CD8-positive, alpha-beta memory T cell (primary cell): ENCODE results near the gene TFR2. TPM values are rescaled to one million over a fixed set of nuclear protein-coding genes. Genes with fewer than 3 reads are reported as not detected.

Experiments
- CTCF ChIA-PET: fragments of 350-600 bp; sonication (Branson Sonifier 250); formaldehyde crosslinking; loops from one replicate; lab custom pipeline; 2021; ENCODE audit warnings: antibody characterized with exemption; lab: Charles Lee
- POLR2A ChIA-PET: fragments of 350-600 bp; sonication (Branson Sonifier 250); formaldehyde crosslinking; loops from one replicate; lab custom pipeline; 2021; ENCODE audit warnings: antibody characterized with exemption; lab: Charles Lee
- DNase-seq, 5 donors: peaks; one replicate each; pipeline versions ENCODE4 v3.0.0 to v3.0.0-alpha.2; 2020 to 2022; ENCODE audit warnings: mixed read lengths in 1 of 5
- H3K27ac ChIP-seq: one replicate; pipeline ENCODE4 v1.7.0; 2013; ENCODE audit warnings: low read depth, mild to moderate bottlenecking, low read length, moderate library complexity
- H3K27me3 ChIP-seq: 2 replicates; pipeline ENCODE4 v1.7.0; 2013; ENCODE audit warnings: low read length, mild to moderate bottlenecking; ENCODE audit not compliant: insufficient read depth, poor library complexity, severe bottlenecking
- H3K36me3 ChIP-seq: 2 replicates; pipeline ENCODE4 v1.7.0; 2013; ENCODE audit warnings: mild to moderate bottlenecking, low read length, moderate library complexity; ENCODE audit not compliant: insufficient read depth
- H3K4me1 ChIP-seq: 2 replicates; pipeline ENCODE4 v1.7.0; 2013; ENCODE audit warnings: mild to moderate bottlenecking, low read length, moderate library complexity; ENCODE audit not compliant: insufficient read depth
- H3K4me3 ChIP-seq: 2 replicates; pipeline ENCODE4 v1.7.0; 2013; ENCODE audit warnings: mild to moderate bottlenecking, low read length
- H3K9me3 ChIP-seq: 2 replicates; pipeline ENCODE4 v1.7.0; 2013; ENCODE audit warnings: mild to moderate bottlenecking, low read length
- H3K27ac Mint-ChIP-seq, 8 donors: one replicate each; pipeline ENCODE4 v1.8.0; 2020 to 2021; ENCODE audit warnings: mixed read lengths in 8 of 8, mild to moderate bottlenecking in 6 of 8, inconsistent platforms in 3 of 8, moderate library complexity in 3 of 8
- H3K27me3 Mint-ChIP-seq, 2 donors: one replicate each; pipeline ENCODE4 v1.8.0; 2020 to 2021; ENCODE audit warnings: mixed read lengths in 2 of 2, mild to moderate bottlenecking in 1 of 2, moderate library complexity in 1 of 2
- H3K36me3 Mint-ChIP-seq, 3 donors: one replicate each; pipeline ENCODE4 v1.8.0; 2020 to 2021; ENCODE audit warnings: mixed read lengths in 3 of 3, inconsistent platforms in 1 of 3, mild to moderate bottlenecking in 1 of 3
- H3K4me1 Mint-ChIP-seq, 3 donors: one replicate each; pipeline ENCODE4 v1.8.0; 2020 to 2021; ENCODE audit warnings: mixed read lengths in 3 of 3, inconsistent platforms in 1 of 3, mild to moderate bottlenecking in 1 of 3
- H3K4me3 Mint-ChIP-seq, 7 donors: one replicate each; pipeline ENCODE4 v1.8.0; 2020 to 2021; ENCODE audit warnings: mixed read lengths in 7 of 7, mild to moderate bottlenecking in 6 of 7, moderate library complexity in 4 of 7, inconsistent platforms in 2 of 7
- H3K9me3 Mint-ChIP-seq, 5 donors: one replicate each; pipeline ENCODE4 v1.8.0; 2020 to 2022; ENCODE audit warnings: mixed read lengths in 5 of 5, mild to moderate bottlenecking in 3 of 5, moderate library complexity in 2 of 5, inconsistent platforms in 1 of 5
- polyA plus RNA-seq: library from polyadenylated mRNA; unstranded; fragments of 300-500 nt; fragmentation: Illumina TruSeq; gene quantifications from one replicate; pipeline ENCODE4 v1.2.3, GENCODE V29; 2021
- total RNA-seq, 2 experiments: library from RNA; stranded (reverse); gene quantifications; one replicate each; pipeline ENCODE4 v1.2.3, GENCODE V29; 2021

The TFR2 gene
- total and polyA plus RNA-seq, 3 experiments from 2014 or later, result 2.7 to 17.7 (median 14.6) TPM

- peak within 1 kb of the TSS; percentile 92 for H3K27ac ChIP-seq
- no peaks in the 10 kb centered on the region for H3K9me3 ChIP-seq
- Mint-ChIP-seq H3K9me3 (no peaks in the 10 kb centered on the region), H3K27ac (peak within 1 kb of the TSS; percentile 85 to 99 (median 95)), H3K4me1 (peaks cover 30 to 53% (median 31%) of the 10 kb centered on the region in 3 donors), H3K36me3 (peaks cover 0 to 24% (median 0%) of the 10 kb centered on the region in 3 donors), H3K27me3 (peaks cover 6 to 7% of the 10 kb centered on the region in 2 donors), H3K4me3 (peak within 1 kb of the TSS; percentile 91 to 99 (median 98))
- no peaks in the 10 kb centered on the region for H3K27me3 ChIP-seq
- peak in 4 of 5 donors; percentile 62 to 74 (median 68) for DNase-seq
- H3K36me3 ChIP-seq, result peaks cover 19% of the 10 kb centered on the region
- ChIA-PET CTCF (interaction anchor here (0.9 to 9.5 kb wide), 29 partner anchors 8 to 157 kb away, joined by 3 to 133 read pairs (median 5); partner anchors contain the start of genes AGFG2, GNB2, MEPCE and MOSPD3), POLR2A (interaction anchor here (0.6 to 6.0 kb wide), 31 partner anchors 8 to 1081 kb away, joined by 3 to 42 read pairs (median 6); partner anchors contain the start of genes AGFG2, GNB2, LAMTOR4 and MEPCE)
- H3K4me3 ChIP-seq, result peak within 1 kb of the TSS; percentile 87
- peaks cover 48% of the 10 kb centered on the region for H3K4me1 ChIP-seq
Measured at GRCh38 chr7:100585511-100586265, 55.7 kb downstream of the TFR2 start, which contains the start of gene LRCH4. TSS of gene LRCH4 (minus strand) at chr7:100586129. CDS start at chr7:100586100, 29 bp downstream.

GRCh38 chr7:100584683-100585510 lies 56.5 kb downstream of the TFR2 start:
- H3K4me3 ChIP-seq, result peak overlapping the region; percentile 87
- H3K27me3 ChIP-seq, result no peaks in the 10 kb centered on the region
- no peaks in the 10 kb centered on the region for H3K9me3 ChIP-seq
- Mint-ChIP-seq H3K27me3 (peaks cover 0 to 5% of the 10 kb centered on the region in 2 donors), H3K4me3 (peak overlapping the region; percentile 91 to 99 (median 98)), H3K27ac (peak overlapping the region; percentile 85 to 99 (median 95)), H3K9me3 (no peaks in the 10 kb centered on the region), H3K4me1 (peaks cover 30 to 53% (median 31%) of the 10 kb centered on the region in 3 donors), H3K36me3 (peaks cover 0 to 24% (median 0%) of the 10 kb centered on the region in 3 donors)
- H3K36me3 ChIP-seq, result peaks cover 27% of the 10 kb centered on the region
- H3K4me1 ChIP-seq, result peaks cover 54% of the 10 kb centered on the region
- no peak for DNase-seq
- H3K27ac ChIP-seq, result peak overlapping the region; percentile 92
- POLR2A ChIA-PET, result interaction anchor here (0.6 to 6.0 kb wide), 22 partner anchors 7 to 156 kb away, joined by 3 to 42 read pairs (median 8); partner anchors contain the start of genes AGFG2, MEPCE, MOSPD3 and POP7
- CTCF ChIA-PET, result interaction anchor here (0.6 to 9.5 kb wide), 20 partner anchors 12 to 267 kb away, joined by 3 to 133 read pairs (median 4); partner anchors contain the start of genes AGFG2, GNB2, MEPCE and MOSPD3

- POLR2A ChIA-PET, result interaction anchor here (0.6 to 6.0 kb wide), 14 partner anchors 10 to 155 kb away, joined by 3 to 42 read pairs (median 6); partner anchors contain the start of genes MEPCE, MOSPD3, POP7 and TSC22D4
Measured at GRCh38 chr7:100584054-100584682, 57.2 kb downstream of the TFR2 start.

GRCh38 chr7:100583132-100584053 lies 58.0 kb downstream of the TFR2 start:
- Mint-ChIP-seq H3K36me3 (peaks cover 0 to 33% (median 2%) of the 10 kb centered on the region in 3 donors), H3K9me3 (no peaks in the 10 kb centered on the region), H3K27me3 (peaks cover 0 to 3% of the 10 kb centered on the region in 2 donors), H3K4me1 (peaks cover 29 to 54% (median 31%) of the 10 kb centered on the region in 3 donors), H3K4me3 (peak overlapping the region; percentile 91 to 99 (median 98)), H3K27ac (peak overlapping the region; percentile 85 to 99 (median 95))
- POLR2A ChIA-PET, result interaction anchor here (0.6 to 6.0 kb wide), 10 partner anchors 12 to 154 kb away, joined by 3 to 42 read pairs (median 6); partner anchors contain the start of genes MEPCE, MOSPD3, POP7 and TSC22D4
- H3K9me3 ChIP-seq, result no peaks in the 10 kb centered on the region
- peaks cover 54% of the 10 kb centered on the region for H3K4me1 ChIP-seq
- H3K27me3 ChIP-seq, result no peaks in the 10 kb centered on the region
- peak overlapping the region; percentile 87 for H3K4me3 ChIP-seq
- peaks cover 39% of the 10 kb centered on the region for H3K36me3 ChIP-seq
- CTCF ChIA-PET, result interaction anchor here (0.8 to 9.5 kb wide), 15 partner anchors 9 to 269 kb away, joined by 3 to 133 read pairs (median 6); partner anchors contain the start of genes MOSPD3, POP7 and SLC12A9
- peak; percentile 47 to 84 (median 74) for DNase-seq
- peak overlapping the region; percentile 68 for H3K27ac ChIP-seq

More at GRCh38 chr7:100584054-100584682, 57.2 kb downstream of the TFR2 start:
- Histone ChIP-seq H3K27ac (peak overlapping the region; percentile 92), H3K36me3 (peaks cover 32% of the 10 kb centered on the region), H3K9me3 (no peaks in the 10 kb centered on the region), H3K27me3 (no peaks in the 10 kb centered on the region), H3K4me3 (peak overlapping the region; percentile 87), H3K4me1 (peaks cover 54% of the 10 kb centered on the region)
- Mint-ChIP-seq H3K9me3 (no peaks in the 10 kb centered on the region), H3K4me3 (peak overlapping the region; percentile 91 to 99 (median 98)), H3K27ac (peak overlapping the region; percentile 85 to 99 (median 95)), H3K27me3 (peaks cover 0 to 3% of the 10 kb centered on the region in 2 donors), H3K36me3 (peaks cover 0 to 26% (median 2%) of the 10 kb centered on the region in 3 donors), H3K4me1 (peaks cover 30 to 56% (median 31%) of the 10 kb centered on the region in 3 donors)
- no peak for DNase-seq
- CTCF ChIA-PET, result interaction anchor here (0.6 to 9.5 kb wide), 21 partner anchors 10 to 268 kb away, joined by 3 to 133 read pairs (median 5); partner anchors contain the start of genes AGFG2, GNB2, MOSPD3 and POP7

GRCh38 chr7:100582650-100583049 lies 58.7 kb downstream of the TFR2 start:
- DNase-seq, result no peak
- H3K36me3 ChIP-seq, result peaks cover 45% of the 10 kb centered on the region
- ChIA-PET CTCF (interaction anchor here (0.9 to 9.5 kb wide), 4 partner anchors 20 to 123 kb away, joined by 4 to 133 read pairs (median 25); partner anchors contain the start of gene POP7), POLR2A (interaction anchor here (0.8 to 6.0 kb wide), 6 partner anchors 11 to 155 kb away, joined by 3 to 42 read pairs (median 10); partner anchors contain the start of genes MEPCE, MOSPD3, POP7 and ZCWPW1)
- peak overlapping the region; percentile 68 for H3K27ac ChIP-seq
- peaks cover 0 to 3% of the 10 kb centered on the region in 2 donors for H3K27me3 Mint-ChIP-seq
- H3K4me3 Mint-ChIP-seq, result peak overlapping the region in 6 of 7 donors; percentile 91 to 99 (median 98)
- no peaks in the 10 kb centered on the region for H3K27me3 ChIP-seq
- peaks cover 54% of the 10 kb centered on the region for H3K4me1 ChIP-seq
- peak overlapping the region; percentile 87 for H3K4me3 ChIP-seq
- H3K36me3 Mint-ChIP-seq, result peaks cover 0 to 39% (median 2%) of the 10 kb centered on the region in 3 donors
- H3K27ac Mint-ChIP-seq, result peak overlapping the region; percentile 80 to 99 (median 95)
- no peaks in the 10 kb centered on the region for H3K9me3 Mint-ChIP-seq
- H3K9me3 ChIP-seq, result no peaks in the 10 kb centered on the region
- H3K4me1 Mint-ChIP-seq, result peaks cover 25 to 50% (median 31%) of the 10 kb centered on the region in 3 donors

- DNase-seq, result no peak
- Histone ChIP-seq H3K4me1 (peaks cover 54% of the 10 kb centered on the region), H3K27ac (no peak overlapping the region), H3K9me3 (no peaks in the 10 kb centered on the region), H3K4me3 (peak overlapping the region; percentile 87), H3K36me3 (peaks cover 51% of the 10 kb centered on the region), H3K27me3 (no peaks in the 10 kb centered on the region)
- Mint-ChIP-seq H3K9me3 (no peaks in the 10 kb centered on the region), H3K27ac (peak overlapping the region in 5 of 8 donors; percentile 54 to 99 (median 91)), H3K27me3 (peaks cover 0 to 3% of the 10 kb centered on the region in 2 donors), H3K4me3 (peak overlapping the region in 3 of 7 donors; percentile 68 to 94 (median 91)), H3K36me3 (peaks cover 0 to 44% (median 2%) of the 10 kb centered on the region in 3 donors), H3K4me1 (peaks cover 25 to 50% (median 31%) of the 10 kb centered on the region in 3 donors)
- POLR2A ChIA-PET, result interaction anchor here (0.6 to 6.0 kb wide), 4 partner anchors 10 to 154 kb away, joined by 3 to 42 read pairs (median 3); partner anchors contain the start of gene ZCWPW1
- CTCF ChIA-PET, result interaction anchor here (0.9 to 1.2 kb wide), 2 partner anchors 30 to 51 kb away, joined by 4 read pairs; partner anchors contain the start of gene MOSPD3
Measured at GRCh38 chr7:100582041-100582579, 59.2 kb downstream of the TFR2 start.
